GM19463 (cell line): ENCODE measurements around the gene ADAMTS20.
A peak's percentile ranks its signal among the peaks of the same experiment; 100 is the strongest.

Experiments used
- ATAC-seq: cut with Tn5 transposase; IDR thresholded peaks from one replicate; pipeline ENCODE4 v1.9.1; 2021; ENCODE audit warnings: mild to moderate bottlenecking, moderate library complexity; ENCODE audit not compliant: unreplicated experiment

Gene ADAMTS20

GRCh38 chr12:43482311-43483085 is 69.5 kb downstream of the ADAMTS20 start:
- ATAC-seq, result no peak

DNA sequence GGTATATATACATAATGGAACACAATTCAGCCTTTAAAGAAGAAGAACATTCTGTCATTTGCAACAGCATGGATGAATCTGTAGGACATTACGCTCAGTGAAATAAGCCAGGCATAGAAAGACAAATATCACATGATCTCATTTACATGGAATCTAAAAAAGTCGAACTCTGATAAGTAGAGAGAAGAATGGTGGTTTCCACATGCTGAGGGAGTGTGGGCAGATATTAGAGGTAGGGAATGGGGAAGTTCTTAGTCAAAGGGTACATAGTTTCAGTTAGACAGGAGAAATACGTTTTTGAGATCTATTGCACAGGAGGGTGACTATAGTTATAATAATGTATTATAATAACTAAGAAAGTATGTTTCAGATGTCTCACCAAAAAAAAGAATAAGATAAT is 71.4 kb downstream of the ADAMTS20 start:
- ATAC-seq, result no peak

DNA sequence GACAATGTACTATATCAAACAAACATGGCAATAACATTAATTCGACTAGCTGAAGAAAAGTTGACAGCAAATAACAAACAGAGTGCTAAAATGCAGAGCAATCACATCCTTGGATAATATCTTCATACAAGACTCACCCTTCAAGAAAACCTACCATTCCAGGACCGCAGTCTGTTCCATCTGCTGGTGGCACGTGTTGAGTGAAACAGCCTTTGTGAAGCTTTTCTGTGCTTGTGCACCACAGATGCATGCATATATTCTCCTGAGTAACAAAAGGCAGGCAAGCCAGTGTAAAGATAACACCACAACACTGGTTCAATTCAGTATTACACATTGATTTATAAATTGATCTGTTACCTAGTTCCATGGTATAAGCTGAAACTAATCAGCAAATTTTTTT is 89.3 kb downstream of the ADAMTS20 start:
- no peak for ATAC-seq

DNA sequence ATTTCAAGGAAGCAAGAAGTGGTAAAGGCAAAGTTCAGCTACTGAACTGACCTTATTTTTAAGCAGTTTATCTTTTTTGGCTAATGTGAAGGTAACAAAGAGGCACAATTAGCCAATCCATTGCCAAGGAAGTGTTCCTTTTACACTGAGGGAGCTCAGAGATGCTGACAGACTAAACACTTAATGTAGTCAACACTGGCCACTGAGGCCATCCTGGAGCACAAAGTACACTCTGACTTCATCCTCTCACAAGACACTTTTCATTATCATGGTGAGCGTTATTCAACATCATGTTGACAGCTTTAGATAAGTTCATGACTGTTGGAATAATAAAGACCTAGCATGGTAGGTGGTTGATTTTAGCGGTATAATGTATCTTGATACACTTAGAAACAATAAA is 89.9 kb downstream of the ADAMTS20 start:
- ATAC-seq, result no peak

GRCh38 chr12:43459285-43459684 is 92.7 kb downstream of the ADAMTS20 start:
- no peak for ATAC-seq

DNA sequence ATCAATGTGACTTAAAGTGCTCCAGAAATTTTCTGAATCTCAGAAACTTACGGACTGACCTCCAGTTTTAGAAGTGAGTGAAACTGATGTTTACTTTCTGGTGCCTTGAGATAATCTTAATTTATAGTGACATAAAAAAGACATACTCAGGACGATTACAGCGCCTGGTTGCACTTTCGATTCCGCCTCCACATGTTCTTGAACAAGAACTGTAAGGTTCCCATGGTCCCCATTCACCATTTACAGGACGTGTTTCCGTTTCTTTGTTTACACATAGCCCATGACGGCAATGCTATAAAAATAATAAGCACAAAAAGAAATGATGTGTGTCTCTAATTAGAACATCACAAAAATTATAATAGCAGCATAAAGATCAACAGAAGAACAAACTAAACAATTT is 98.2 kb downstream of the ADAMTS20 start:
- no peak for ATAC-seq

DNA sequence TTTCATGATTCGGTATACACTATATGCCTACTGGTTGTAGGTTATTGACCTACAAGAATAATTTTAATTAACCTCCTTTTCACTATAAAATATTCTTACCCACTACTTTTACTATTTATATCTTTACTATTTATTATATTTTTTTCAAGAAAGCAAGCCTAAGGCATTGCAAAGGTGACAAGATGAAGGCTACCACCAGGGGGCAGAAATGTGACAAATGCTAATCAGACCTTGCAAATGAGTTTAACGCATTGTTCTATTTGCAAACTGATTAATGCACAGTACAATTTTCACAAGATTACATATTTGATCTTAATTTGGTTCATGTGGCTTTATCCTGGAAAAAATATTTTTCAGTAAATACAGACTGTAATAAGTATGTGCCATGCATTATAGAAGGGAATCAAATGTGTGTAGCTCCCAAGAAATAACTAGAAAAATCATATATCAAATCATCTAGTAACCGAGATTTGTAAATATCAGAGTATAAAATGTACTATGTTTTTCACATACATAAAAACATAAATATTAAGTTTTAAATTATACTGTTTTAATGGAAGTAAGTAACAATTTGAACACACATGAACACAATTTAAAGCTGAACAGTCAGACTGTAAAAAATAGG is 107.0 kb downstream of the ADAMTS20 start:
- peak; percentile 74 for ATAC-seq

GRCh38 chr12:43436597-43436996 is 115.4 kb downstream of the ADAMTS20 start:
- no peak for ATAC-seq

- no peak for ATAC-seq
These were observed 117.4 kb downstream of the ADAMTS20 start for GRCh38 chr12:43434614-43435013.

GRCh38 chr12:43428088-43428600 is 123.9 kb downstream of the ADAMTS20 start:
- ATAC-seq, result no peak

GRCh38 chr12:43425361-43425760 is 126.6 kb downstream of the ADAMTS20 start:
- ATAC-seq, result no peak

DNA sequence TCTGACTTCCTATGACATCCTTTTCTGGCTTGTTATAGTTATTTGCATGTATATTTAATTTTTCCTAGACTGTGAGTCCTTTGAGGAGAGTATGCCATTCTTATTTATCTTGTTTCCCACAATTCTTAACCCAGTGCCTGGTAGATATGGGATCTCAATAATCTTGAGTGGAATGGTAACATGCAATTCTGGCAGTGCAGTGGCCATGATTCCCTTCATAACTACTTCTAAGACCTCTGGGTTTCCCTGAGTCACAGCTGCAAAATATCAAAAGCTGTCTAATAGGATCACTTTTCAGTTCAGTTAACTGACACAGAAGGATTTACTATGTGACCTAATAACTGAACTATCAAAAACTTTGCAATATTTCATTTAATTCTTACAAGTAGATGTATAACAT is 135.0 kb downstream of the ADAMTS20 start:
- ATAC-seq, result no peak

GRCh38 chr12:43407816-43408645 is 144.0 kb downstream of the ADAMTS20 start:
- ATAC-seq, result peak; percentile 80

- ATAC-seq, result no peak
These were observed 145.2 kb downstream of the ADAMTS20 start for GRCh38 chr12:43406801-43407200.

DNA sequence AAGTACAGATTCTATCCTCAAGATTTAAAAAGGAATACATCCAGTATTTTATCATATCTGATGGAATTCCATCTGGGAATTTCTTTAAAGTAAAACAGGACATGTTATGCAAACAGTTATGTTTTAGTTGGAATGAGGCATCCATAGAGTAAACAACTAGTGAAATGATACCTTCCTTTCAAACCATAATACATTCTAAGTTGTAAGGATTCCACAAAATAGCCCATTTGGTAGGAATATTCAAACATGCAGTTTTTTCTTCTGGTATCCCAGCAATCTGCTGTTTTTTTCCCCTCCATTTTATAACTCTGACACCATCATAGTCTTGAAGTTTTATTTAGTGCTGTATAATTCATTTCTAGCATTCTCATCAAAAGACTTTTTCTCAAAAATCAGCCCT is 149.6 kb downstream of the ADAMTS20 start:
- no peak for ATAC-seq

DNA sequence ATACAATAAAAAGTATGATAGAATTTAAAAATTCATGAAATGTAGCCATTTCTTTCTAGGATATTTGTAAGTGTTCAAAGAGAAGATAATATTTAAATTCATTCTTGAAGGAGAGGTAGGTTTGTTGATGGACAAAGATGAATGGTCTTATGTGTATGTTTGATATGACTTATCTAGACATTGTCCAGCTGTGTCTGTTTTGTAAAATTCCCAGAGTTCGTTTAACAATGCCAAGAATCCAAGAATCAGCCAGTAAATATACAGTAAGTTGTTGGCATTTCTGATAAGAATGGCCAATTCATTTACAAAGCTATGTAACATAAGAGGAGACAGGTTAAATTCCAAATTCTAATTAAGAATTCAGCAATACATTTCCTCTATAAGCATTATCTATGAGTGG is 150.9 kb downstream of the ADAMTS20 start:
- ATAC-seq, result no peak

DNA sequence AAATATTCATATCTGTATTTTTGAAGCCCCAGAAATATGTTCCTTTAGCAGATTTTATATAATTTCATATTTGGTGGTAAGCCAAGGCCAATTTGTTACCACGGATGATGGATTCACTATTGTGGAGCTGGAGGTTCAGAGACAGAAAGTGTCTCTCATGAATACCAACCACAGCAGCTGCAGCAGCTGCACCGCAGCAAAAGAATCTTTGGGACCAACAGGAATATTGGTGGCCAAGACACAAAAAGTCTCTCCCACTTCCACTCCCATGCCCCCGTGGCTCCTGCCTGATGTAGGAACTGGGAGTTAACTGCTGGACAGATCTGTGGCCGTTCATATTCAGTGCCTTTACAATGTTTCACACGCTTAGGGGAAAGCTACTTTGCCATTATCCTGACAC is 155.3 kb downstream of the ADAMTS20 start:
- no peak for ATAC-seq

DNA sequence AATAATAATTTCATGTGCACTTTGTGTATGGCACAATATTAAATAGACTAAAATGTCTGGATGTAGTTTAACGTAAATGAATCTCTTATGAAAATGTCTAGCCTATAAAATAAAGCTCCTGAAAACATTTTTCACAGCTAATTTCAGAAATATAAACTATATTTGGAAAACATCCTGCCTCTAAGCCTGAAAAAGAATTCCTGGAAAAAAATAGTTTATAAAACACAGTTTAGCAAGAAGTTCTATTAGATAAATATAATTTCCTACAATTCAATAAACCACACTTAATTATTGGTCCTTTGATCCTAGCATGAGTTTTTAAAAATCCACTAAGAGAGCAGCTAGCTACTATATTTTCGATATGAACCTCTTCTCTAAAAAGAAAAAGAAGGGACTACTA is 159.9 kb downstream of the ADAMTS20 start:
- ATAC-seq, result no peak

DNA sequence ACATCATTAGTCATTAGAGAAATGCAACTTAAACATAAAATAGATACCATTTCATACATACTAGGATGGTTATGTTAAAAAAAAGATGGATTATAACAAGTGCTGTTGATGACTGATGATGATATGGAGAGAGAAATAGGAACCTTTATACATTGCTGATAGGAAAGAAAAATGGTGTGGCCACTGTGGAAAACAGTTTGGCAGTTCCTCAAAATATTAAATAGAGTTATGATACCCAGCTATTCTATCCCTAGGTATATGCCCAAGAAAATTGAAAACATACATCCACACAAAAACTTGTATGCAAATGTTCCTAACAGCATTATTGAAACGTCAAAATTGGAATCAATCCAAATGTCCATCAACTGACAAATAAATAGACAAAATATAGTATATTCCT is 170.1 kb downstream of the ADAMTS20 start:
- no peak for ATAC-seq

- no peak for ATAC-seq
These were observed 173.6 kb downstream of the ADAMTS20 start for GRCh38 chr12:43378448-43378847.

DNA sequence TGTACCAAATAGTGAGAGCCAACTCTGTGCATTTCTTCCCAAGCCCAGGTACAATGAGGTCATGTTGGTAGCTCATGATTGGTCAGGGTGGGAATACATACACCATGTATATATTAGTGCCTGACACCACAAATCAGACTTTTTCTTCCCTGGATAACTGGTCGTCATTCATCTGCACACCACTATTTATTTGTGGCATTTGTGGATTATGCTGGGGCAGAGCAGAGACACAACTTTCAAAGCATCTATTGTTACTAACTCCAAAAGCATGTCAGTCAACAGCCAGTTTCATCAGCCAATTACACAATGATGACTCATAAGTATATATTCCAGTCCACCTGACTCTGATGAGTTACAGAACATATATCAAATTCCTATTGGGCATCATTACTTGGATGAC is 181.7 kb downstream of the ADAMTS20 start:
- ATAC-seq, result no peak
